ENCODE measurements around the gene NUBPL.
"Not testable (repeated sequence)": the region's sequence is repeated elsewhere in the genome, so short reads cannot be mapped to it uniquely, and the experiment has no call there.

The NUBPL gene

GRCh38 chr14:31578792-31579501 is 17.7 kb downstream of the NUBPL start:
- DNase-seq, result no peak

GRCh38 chr14:31580234-31580633 is 19.0 kb downstream of the NUBPL start:
- no peak for DNase-seq

GRCh38 chr14:31582286-31582691 is 21.1 kb downstream of the NUBPL start:
- no peak for DNase-seq

GRCh38 chr14:31582836-31583452 is 21.7 kb downstream of the NUBPL start:
- DNase-seq, result no peak

GRCh38 chr14:31590206-31590605 is 29.0 kb downstream of the NUBPL start:
- no peak for DNase-seq

- no peak for DNase-seq
Measured at GRCh38 chr14:31592122-31592521, 30.9 kb downstream of the NUBPL start.

GRCh38 chr14:31592631-31593030 is 31.4 kb downstream of the NUBPL start:
- no peak for DNase-seq

- no peak for DNase-seq
Measured at GRCh38 chr14:31596342-31597095, 35.3 kb downstream of the NUBPL start.

- no peak for DNase-seq
Measured at GRCh38 chr14:31605702-31606101, 44.5 kb downstream of the NUBPL start.

- DNase-seq, result no peak
Measured at GRCh38 chr14:31611778-31612433, 50.7 kb downstream of the NUBPL start.

GRCh38 chr14:31613188-31613587 is 52.0 kb downstream of the NUBPL start:
- DNase-seq, result no peak

- not testable (repeated sequence) for DNase-seq
Measured at GRCh38 chr14:31618884-31619283, 57.7 kb downstream of the NUBPL start.

GRCh38 chr14:31619440-31619839 is 58.2 kb downstream of the NUBPL start:
- DNase-seq, result no peak

GRCh38 chr14:31620898-31621297 is 59.7 kb downstream of the NUBPL start:
- not testable (repeated sequence) for DNase-seq

- no peak for DNase-seq
Measured at GRCh38 chr14:31622060-31622459, 60.9 kb downstream of the NUBPL start.

GRCh38 chr14:31652900-31653299 is 91.7 kb downstream of the NUBPL start:
- not testable (repeated sequence) for DNase-seq

- DNase-seq, result no peak
Measured at GRCh38 chr14:31657917-31658316, 96.7 kb downstream of the NUBPL start.

GRCh38 chr14:31659278-31659677 is 98.1 kb downstream of the NUBPL start:
- DNase-seq, result no peak

GRCh38 chr14:31660191-31660590 is 99.0 kb downstream of the NUBPL start:
- DNase-seq, result no peak

GRCh38 chr14:31660728-31661127 is 99.5 kb downstream of the NUBPL start:
- no peak for DNase-seq

- no peak for DNase-seq
Measured at GRCh38 chr14:31668348-31668747, 107.1 kb downstream of the NUBPL start.

GRCh38 chr14:31672709-31673108 is 111.5 kb downstream of the NUBPL start:
- DNase-seq, result no peak

- DNase-seq, result no peak
Measured at GRCh38 chr14:31677052-31677451, 115.8 kb downstream of the NUBPL start.

Data from activated CD8-positive, alpha-beta memory T cell treated with anti-CD3 and anti-CD28 coated beads, Interleukin-2, amount 50 U/mL, for 48 hours (primary cell).